ENCODE data around the gene RFNG.
A peak's percentile ranks its signal among the peaks of the same experiment; 100 is the strongest.
"Not testable (repeated sequence)": the region's sequence is repeated elsewhere in the genome, so short reads cannot be mapped to it uniquely, and the experiment has no call there.

Gene RFNG

DNA sequence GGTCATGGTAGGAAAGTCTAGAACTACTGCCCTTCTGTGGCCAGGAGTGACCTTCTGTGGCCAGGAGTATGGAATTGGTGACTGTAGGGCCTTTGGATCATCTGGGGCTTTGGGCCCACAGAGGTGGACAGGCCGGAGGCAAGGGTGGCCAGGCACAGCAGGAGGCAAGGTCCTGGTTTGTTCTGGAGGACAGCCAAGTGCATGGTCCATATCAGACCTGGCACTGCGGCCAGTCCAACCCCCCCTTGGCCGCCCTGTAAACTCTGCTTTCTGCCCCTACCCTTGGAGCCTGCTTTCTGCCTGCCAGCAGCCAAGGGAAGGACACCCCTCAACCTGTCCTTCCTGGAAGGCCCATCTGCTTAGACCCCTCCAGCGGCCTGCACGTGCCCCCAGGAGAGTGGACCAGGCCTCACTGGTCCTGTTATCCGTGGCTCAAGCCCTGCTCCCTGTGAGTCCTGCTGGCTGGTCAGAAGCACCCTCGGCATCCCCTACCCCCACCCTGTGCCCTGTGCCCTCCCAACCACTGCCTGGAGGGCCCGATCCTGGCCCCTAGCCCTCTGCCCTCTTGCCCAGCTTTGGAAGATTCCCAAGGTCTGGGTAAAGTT is 11.8 kb downstream of the RFNG start:
- no peak for DNase-seq

DNA sequence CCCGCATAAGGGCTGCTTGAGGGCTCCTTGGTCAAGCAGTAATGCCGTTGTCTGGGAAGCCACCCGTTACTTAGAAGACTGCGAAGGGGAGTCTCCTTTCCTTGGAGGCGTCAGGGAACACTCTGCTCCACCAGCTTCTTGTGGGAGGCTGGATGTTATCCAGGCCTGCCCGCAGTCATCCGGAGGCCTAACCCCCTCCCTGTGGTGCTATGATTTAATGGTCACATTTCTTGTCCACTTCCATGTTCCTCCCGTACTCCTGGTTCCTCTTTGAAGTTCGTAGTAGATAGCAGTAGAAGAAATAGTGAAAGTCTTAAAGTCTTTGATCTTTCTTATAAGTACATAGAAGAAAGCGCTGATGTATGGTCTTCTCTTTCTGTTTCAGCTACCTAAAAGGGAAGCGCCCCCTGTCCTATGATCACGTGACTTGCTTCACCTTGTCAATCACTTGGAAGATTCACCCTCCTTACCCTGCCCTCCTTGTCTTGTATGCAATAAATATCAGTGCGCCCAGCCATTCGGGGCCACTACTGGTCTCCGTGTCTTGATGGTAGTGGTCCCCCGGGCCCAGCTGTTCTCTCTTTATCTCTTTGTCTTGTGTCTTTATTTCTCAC is 12.7 kb downstream of the RFNG start:
- not testable (repeated sequence) for DNase-seq

DNA sequence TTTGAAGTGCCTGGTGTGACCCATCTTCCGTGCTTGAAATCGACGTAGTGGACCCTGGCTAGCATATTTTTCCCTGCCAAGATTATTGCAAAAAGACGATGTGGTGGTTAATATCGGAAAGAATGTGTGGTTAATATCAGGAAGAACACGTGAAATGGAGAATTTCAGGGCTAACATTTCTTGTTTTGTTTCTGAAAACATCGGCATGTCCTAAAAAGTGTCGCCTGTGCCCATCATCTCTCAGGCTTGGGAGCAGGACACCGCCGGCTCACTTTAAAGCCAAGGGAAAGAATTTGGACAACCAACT is 13.8 kb downstream of the RFNG start:
- DNase-seq = no peak

DNA sequence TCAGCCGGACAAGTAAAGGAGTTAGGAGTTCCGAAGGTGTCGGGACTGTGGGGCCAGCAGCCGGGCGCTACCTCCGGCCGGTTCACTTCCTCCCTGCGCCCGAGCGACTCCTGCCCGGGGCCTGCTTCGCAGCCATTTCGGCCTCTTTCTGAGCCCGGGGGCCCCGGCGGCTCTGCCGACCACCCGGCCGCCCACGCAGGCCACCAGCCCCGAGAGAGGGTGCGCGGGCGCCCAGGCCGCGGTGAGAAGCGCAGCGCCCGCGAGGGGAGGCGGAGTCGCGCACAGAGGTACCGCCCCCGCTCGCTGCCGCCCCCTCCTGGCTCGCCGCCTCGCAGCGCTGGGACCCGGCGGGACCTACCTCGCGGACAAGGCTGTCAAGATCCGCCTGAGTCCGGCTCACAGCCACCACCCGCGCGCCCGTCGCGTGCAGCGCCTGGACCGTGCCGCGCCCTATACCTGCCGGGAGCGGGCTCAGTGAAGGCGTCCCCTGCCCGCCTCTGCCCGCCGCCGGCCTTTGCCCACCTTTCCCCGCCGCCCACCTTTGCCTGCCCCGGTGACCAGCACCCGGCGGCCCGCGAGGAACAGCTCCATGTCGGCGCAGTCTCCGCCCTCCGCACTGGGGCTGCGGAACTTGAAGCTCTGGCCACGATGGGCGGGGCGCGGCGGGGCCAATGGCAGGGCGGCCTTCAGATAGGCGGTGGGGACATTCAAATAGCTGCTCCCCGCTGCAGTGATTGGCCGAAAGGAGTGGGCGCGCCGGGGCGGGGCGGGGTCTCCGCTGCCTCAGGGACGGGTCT is 14.3 kb downstream of the RFNG start, which contains the start of gene DCXR:
Gene DCXR, minus strand, starts transcription at position 606 of the 797 bp plus-strand sequence. Its CDS starts 15 bp downstream, at position 591.
- peak; percentile 98 to 99 for DNase-seq

DNA sequence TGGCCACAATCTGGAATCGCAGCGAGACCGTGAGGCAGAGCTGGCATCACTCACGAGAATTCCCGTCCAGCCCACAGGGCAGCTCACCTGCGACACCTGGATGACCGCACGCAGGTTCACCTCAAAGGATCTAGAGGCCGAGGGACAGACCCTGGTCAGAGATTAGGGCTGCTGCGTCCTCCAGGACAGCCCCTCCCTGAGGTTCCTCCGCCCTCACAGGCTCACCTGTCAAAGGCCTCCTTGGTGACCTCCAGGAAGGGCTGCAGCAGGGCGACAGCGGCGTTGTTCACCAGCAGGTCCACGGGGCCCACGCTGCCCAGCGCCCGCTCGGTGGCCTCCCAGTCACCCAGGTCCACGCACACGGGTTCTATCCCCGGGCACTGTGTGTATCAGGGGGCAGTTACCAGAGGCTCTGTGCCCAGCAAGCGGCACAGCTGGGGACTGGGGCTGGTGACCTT is 14.9 kb downstream of the RFNG start:
- DNase-seq = no peak

DNA sequence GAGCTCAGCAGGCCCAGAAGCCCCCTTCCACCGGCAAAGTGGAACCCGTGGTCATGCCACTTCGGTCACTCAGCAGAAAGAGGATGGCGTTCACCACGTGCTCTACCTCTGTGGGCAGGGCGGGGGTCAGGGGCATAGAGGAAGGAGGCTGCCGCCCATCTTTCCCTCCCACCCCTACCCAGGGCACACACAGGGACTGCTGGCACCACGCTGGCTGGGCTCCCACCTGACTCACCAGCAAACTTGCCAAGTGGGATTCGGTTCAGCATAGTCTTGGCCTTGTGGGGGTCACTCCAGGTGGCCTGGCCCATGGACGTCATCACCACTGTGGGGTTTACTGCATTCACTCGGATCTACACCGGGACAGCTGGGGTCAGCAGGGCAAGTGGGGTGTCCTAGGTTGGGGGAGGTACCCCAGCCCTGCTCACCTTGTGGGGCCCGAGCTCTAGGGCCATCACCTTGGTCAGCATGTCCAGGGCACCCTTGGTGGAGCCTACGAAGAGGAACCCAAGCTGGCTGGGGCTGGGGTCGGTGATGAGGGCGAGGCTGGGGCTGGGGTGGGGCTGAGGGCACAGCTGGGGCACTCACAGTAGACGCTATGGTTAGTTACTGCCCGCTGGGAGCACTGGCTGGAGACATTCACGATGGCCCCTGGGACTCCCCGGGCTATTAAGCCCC is 15.5 kb downstream of the RFNG start:
- no peak for DNase-seq

DNA sequence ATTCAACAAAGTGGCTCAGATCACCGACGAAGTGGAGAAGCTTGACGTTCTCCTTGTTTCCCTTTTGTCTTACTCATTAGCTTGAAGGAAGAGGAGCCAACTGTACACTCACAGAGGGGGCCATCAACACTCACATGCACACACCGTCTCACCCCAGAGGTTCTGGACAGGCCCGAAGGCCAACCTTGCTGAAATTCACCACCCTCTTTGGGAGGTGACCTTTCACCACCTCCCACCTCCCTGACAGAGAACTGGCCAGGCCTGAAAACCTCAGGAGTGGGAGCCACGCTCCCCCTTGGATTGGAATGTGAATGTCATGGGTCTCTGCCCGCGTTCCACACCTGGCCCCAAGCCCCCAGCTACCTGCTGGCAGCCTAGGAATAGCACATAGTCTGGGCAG is 16.1 kb downstream of the RFNG start:
- DNase-seq = no peak

DNA sequence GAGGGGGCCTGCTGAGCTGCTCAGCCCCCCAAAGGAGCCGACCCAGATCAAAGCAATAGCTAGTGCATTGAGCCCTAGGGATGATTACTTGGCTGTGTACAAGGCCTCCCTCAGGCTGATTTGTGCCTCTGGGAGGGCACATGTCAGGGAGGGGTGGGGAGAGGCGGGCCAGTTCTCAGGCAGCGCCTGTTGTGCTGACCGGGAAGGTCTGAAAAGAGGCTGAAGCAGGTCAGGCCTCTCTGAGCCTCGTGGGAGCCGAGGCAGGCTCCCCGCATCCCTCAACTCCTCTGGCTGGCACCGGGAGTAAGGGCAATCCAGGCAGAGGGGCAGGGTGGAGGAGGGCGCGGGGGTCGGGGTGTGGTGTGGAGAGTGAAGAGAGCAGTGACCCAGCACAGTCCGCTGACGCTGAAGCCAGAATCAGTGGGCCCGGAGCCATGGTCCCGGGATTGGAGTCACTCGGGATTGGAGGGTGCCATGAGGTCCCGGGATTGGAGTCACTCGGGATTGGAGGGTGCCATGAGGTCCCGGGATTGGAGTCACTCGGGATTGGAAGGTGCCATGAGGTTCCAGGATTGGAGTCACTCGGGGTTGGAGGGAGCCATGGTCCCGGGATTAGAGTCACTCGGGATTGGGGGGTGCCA is 17.1 kb downstream of the RFNG start:
- DNase-seq = no peak

DNA sequence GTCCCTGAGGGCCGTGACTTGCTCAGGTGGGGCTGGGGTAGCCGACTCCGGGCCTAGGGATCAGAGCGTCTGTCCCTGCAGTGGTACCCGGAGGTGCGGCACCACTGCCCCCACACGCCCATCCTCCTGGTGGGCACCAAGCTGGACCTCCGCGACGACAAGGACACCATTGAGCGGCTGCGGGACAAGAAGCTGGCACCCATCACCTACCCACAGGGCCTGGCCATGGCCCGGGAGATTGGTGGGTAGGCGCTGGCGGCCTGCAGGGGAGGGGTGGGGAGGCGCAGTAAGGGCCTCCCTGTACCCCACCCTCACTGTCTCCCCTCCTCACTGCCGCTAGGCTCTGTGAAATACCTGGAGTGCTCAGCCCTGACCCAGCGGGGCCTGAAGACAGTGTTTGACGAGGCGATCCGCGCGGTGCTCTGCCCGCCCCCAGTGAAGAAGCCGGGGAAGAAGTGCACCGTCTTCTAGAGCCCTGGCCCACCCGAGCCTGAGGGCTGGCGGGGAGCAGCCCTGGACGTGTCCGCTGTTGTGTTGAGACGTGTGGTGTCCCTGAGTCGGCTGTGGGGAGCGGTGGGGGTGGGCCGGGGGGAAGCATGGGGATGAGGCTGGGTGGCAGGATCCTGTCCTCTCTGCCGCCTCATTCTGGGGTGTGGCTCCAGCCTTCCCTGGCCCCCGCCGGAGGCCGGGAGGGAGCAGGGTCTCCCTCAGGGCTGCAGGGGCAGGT is 18.1 kb downstream of the RFNG start:
- DNase-seq = no peak

DNA sequence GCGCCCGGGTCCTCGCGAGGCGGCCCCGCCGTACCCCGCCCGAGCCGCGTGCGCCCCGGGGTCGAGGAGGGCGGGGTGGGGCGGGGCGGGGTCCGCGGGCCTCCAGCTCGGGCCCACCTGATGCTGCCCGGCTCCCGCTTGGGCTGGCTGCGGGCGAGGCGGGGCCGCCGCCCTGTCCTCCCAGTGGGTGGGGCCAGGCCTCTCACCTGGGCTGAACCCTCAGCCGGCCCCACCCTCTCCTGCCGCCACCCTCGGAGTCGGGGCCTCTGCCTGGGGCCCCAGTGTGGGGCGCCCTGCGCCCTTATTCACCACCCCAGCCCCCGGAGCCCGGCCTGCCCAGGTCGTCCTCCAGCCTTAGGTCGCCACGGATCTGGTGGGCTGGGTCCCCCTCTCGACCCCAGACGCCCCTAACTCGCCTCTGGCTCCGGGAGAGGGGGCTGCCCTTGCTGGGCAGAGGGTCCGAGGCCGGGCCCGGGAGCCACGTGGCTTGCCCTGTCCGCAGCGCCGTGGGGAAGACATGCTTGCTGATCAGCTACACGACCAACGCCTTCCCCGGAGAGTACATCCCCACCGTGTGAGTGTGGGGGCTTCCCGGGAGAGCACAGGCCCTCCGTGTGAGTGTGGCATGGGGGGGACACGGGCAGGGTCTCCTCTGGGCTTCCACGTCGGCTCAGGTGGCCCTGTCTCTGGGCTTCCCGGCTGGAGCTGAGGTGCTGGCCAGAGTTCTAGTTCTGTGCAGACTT is 19.6 kb downstream of the RFNG start:
- DNase-seq = no peak

DNA sequence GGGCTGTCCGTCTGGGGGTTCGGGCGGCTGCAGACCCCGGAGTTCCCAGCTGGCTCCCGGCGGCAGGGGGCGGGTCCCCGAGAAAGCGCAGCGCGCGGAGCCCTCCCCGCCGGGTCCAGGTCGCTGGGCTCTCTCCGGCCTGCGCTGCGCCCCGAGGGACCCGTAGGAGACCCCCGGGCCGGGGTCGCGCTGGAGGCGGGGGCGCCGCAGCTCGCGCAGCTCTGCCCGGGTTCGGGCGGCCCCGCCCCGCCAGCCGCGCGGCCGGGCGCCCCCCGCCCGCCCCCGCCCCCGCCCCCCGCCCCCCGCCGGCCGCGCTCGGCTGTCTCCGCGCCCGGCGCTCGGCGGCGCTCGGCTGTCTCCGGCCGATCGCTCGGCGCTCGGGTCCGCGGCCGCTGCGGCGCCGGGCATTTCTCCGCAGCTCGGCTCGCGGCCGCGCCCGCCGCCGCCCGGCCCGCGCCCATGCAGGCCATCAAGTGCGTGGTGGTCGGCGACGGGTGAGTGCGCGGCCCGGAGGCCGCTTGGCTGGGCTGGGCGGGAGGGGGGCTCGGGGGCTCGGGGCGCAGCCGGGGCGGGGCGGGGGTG is 20.2 kb downstream of the RFNG start, which contains the start of gene RAC3:
Gene RAC3, plus strand, starts transcription at position 376 of the 582 bp plus-strand sequence. Its CDS starts 84 bp downstream, at position 460.
- peak; percentile 35 to 39 for DNase-seq

DNA sequence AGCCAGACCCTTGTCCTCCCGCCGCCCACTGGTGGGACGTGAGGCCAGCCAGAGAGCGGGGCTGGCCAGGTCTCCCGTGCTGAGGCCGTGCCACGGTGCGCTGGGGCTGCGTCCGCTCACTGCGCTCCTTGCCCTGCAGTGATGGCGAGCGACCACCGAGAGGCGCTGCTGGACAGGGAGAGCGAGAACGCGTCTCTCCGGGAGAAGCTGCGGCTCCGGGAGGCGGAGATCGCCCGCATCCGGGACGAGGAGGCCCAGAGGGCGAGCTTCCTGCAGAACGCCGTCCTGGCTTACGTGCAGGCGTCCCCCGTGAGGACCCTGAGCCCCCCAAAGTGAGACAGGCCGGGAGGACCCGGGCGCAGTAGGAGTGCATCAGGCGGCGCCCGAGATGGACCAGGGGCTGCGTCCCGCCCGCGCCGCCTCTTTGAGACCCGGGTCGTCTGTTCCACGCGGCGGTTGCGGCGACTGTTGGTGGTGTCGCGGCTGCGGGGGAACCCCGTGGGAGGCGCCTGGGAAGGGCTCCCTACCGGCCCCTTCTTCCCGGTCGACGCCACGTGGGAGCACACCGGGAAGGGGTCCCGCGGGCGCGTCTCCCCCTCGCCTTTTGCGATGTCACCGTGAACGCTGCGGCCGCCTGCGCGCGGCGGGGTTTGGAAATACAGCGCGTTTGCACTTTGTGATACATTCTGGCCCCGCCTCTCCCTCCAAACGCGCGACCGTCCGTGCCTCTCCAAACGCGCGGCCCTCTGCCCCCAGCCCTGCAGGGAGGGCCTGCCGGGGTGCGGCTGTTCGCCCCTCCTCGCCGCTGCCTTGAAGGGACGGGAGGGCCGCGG is 20.9 kb downstream of the RFNG start:
- DNase-seq = peak; percentile 87 to 88

DNA sequence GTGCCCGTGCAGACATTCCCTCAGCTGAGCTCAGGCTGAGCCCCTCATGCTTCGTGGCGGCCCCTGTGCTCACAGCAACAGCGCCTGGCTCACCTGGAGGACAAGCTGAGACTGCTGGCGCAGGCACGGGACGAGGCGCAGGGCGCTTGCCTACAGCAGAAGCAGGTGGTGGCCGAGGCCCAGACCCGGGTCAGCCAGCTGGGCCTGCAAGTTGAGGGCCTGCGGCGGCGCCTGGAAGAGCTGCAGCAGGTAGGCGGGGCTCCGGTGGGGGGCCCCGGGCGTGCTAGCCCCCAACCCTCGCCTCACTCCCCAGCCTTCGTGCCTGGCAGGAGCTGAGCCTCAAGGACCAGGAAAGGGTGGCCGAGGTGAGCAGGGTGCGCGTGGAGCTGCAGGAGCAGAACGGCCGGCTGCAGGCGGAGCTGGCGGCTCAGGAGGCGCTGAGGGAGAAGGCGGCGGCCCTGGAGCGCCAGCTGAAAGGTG is 21.6 kb downstream of the RFNG start:
- DNase-seq = peak in 1 of 2 experiments; percentile 55

DNA sequence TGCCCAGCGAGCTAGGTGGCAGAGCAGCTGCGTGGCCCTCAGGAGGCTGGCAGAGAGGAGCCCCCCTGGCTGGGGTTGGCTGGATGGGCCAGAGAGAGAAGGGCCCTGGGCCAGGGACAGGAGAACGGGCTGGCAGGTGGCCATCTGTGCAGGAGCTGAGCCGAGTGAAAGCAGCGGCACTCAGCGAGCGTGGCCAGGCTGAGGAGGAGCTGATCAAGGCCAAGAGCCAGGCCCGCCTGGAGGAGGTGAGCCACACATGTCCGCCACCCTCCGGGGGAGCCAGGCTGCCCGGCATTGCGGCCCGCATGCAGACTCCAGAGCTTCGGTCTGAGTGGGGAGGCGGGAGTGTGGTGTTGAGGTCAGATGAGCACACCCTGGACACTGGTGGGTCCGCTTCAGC is 22.2 kb downstream of the RFNG start:
- DNase-seq = no peak

DNA sequence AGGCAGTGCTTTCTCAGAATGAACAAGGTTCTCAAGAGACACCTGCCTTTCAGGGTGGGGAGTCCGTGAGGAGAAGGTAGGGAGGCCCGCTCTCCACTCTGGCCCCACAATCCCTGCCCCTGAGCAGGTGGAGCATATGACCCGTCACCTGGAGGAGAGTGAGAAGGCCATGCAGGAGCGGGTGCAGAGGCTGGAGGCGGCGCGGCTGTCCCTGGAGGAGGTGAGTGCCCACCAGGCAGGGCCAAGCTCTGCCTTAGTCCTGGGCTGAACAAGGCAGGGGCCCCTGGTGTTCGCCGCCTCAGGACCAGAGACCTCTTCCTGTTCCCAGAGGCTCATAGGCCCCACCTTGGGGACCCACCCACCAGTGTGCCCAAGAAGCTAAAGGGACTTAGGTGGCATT is 22.6 kb downstream of the RFNG start:
- DNase-seq = no peak

DNA sequence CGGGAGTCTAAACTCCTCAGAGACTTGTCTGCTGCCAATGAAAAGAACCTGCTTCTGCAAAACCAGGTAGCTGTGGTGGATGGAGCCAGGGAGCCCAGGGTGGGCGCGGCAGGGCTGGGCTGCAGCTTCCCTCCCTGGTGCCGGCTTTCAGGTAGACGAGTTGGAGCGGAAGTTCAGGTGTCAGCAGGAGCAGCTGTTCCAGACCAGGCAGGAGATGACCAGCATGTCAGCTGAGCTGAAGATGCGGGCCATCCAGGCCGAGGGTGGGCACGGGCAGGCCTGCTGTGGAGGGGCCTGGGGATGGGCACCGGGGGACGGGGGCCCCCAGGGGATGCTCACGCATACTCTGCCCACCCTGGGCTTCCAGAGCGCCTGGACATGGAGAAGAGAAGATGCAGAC is 23.4 kb downstream of the RFNG start:
- no peak for DNase-seq

DNA sequence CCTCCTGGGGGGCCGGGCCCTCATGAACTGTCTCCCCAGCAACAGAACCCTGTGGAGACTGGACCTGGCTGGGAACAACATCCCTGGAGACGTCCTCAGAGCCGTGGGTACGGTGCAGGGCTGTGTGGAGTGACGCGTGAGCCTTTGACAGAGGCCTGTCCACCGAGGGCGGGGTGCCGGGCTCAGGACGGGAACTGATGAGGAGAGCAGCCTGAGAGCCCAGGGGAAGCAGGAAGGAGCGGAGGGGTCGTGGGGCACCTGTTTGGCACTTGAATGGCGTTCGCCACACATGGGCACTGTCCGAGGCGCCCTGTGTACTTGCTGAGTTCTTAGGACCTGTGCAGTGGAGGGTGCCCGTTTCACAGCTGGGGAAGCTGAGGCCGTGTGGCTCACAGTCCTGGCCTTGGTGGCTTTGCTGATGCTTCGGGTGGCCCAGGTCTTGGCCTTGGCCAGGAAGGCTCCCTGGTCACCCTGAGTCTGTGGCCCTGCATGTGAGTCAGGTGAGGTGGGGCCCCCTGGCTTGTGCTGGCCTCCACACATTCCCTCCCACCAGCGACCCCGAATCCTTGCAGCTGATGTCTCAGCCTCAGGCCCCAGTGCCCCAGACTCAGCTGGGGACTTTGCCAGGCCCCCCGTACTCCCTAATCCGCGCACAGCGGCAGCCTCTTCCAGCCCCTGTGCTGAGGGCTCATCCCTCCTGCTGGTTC is 26.1 kb downstream of the RFNG start:
- no peak for DNase-seq

DNA sequence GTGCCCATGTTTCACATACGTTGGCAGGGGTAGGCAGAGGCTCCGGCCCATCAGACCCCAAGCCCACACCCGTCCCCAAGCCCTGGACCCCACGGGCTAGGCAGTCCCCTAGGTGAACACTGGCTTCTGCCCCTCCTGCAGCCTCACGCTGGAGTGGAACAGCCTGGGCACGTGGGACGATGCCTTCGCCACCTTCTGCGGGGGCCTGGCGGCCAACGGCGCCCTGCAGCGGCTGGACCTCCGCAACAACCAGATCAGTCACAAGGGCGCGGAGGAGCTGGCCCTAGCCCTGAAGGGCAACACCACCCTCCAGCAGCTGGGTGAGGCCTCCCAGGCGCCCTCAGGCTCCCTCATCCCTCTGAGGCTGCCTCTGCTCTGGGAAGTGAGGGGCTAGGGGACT is 26.8 kb downstream of the RFNG start:
- no peak for DNase-seq

Data from Kasumi-1 (cell line).